Panc1 (cell line): ENCODE data around the gene TMEM52. TPM values are rescaled to one million over a fixed set of nuclear protein-coding genes. Genes with fewer than 3 reads are reported as not detected.

Experiments
- ATAC-seq: fragments of 200-7000 bp; cut with Tn5 transposase; 2 replicates; pipeline ENCODE4 v1.9.1; 2020; ENCODE audit warnings: mild to moderate bottlenecking, moderate library complexity
- BruUV-seq: library from RNA; stranded (reverse); fragments of 400-500 nt; replicated peaks from 2 replicates; lab custom pipeline; 2021; lab: Mats Ljungman, UMichigan
- CTCF ChIA-PET: fragments of 300-600 bp; sonication (Branson Sonifier 250); formaldehyde crosslinking; loops from one replicate; lab custom pipeline; 2022; ENCODE audit warnings: antibody characterized with exemption; lab: Charles Lee
- POLR2A ChIA-PET: fragments of 300-600 bp; sonication (Branson Sonifier 250); formaldehyde crosslinking; loops from one replicate; lab custom pipeline; 2022; ENCODE audit warnings: antibody characterized with exemption; lab: Charles Lee
- DNase-seq: peaks from one replicate; pipeline ENCODE4 v3.0.0-alpha.2; 2010; ENCODE audit warnings: low read depth, low spot score
- H3K27ac ChIP-seq: 2 replicates; pipeline ENCODE4 v1.5.1; 2011; ENCODE audit warnings: mild to moderate bottlenecking, low read length, inconsistent platforms
- H3K27me3 ChIP-seq: fragments of 200-500 bp; sonication (Bioruptor generic); 2 replicates; pipeline ENCODE4 v1.6.0; 2014; ENCODE audit warnings: low read length, inconsistent platforms; ENCODE audit not compliant: control insufficient read depth, insufficient read depth
- H3K36me3 ChIP-seq: fragments of 200-500 bp; sonication (Bioruptor generic); 2 replicates; pipeline ENCODE4 v1.5.1; 2014; ENCODE audit warnings: inconsistent platforms, mild to moderate bottlenecking, low read length, moderate library complexity; ENCODE audit not compliant: control insufficient read depth, insufficient read depth
- H3K4me1 ChIP-seq: 2 replicates; pipeline ENCODE4 v1.5.1; 2011; ENCODE audit warnings: inconsistent platforms, mild to moderate bottlenecking, low read length, moderate library complexity; ENCODE audit not compliant: control insufficient read depth, insufficient read depth
- H3K4me3 ChIP-seq, 2 experiments: 2 replicates each; pipeline ENCODE4 v1.5.1; 2011 to 2012; ENCODE audit warnings: low read depth in 2 of 2, low read length in 2 of 2, mild to moderate bottlenecking in 2 of 2, inconsistent platforms in 1 of 2, moderate library complexity in 1 of 2
- H3K9me3 ChIP-seq: fragments of 200-500 bp; sonication (Bioruptor generic); 2 replicates; pipeline ENCODE4 v1.5.1; 2014; ENCODE audit warnings: low read depth, mild to moderate bottlenecking, inconsistent platforms, low read length, moderate library complexity; ENCODE audit not compliant: control insufficient read depth, insufficient read depth
- CTCF ChIP-seq: fragments of 450-650 bp; IDR thresholded peaks from 2 replicates; pipeline ENCODE4 v1.5.1; 2017; ENCODE audit warnings: mild to moderate bottlenecking
- POLR2AphosphoS5 ChIP-seq: IDR thresholded peaks from 2 replicates; pipeline ENCODE4 v1.6.1; 2012; ENCODE audit warnings: mild to moderate bottlenecking, low read depth, low read length, moderate library complexity
- SIN3A ChIP-seq: IDR thresholded peaks from 2 replicates; pipeline ENCODE4 v1.6.1; 2012; ENCODE audit warnings: low read depth, mild to moderate bottlenecking, low read length, moderate library complexity, borderline replicate concordance; ENCODE audit not compliant: insufficient read depth
- TCF7L2 ChIP-seq: IDR thresholded peaks from 2 replicates; pipeline ENCODE4 v1.6.1; 2011; ENCODE audit warnings: mild to moderate bottlenecking, low read depth, low read length, inconsistent platforms
- in situ Hi-C: cut with HindIII; loops from 2 replicates; pipeline ENCODE4 v1.10.0; 2016; ENCODE audit warnings: low sequenced_read_pairs, low pct_unique_long_range_greater_than_20kb
- intact Hi-C: fragments of 100-400 bp; cut with micrococcal nuclease; formaldehyde crosslinking; loops from one replicate; pipeline ENCODE4 v1.10.0; 2022; ENCODE audit not compliant: unreplicated experiment
- total RNA-seq: library from RNA; stranded (reverse); gene quantifications from one replicate; pipeline ENCODE4 v1.2.1, GENCODE V29; 2021; ENCODE audit not compliant: unreplicated experiment
- TF ChIP-seq, protein P1 (sequence below), 2 experiments: IDR thresholded peaks; 2 replicates each; pipeline ENCODE4 v1.6.1; 2011 to 2012; ENCODE audit warnings: low read depth in 2 of 2, control low read depth in 1 of 2, low read length in 1 of 2, mild to moderate bottlenecking in 1 of 2, moderate library complexity in 1 of 2; ENCODE audit not compliant: insufficient read depth in 1 of 2

TMEM52 gene
- total RNA-seq, 1 experiment from 2014 or later = 2.5 TPM

DNA sequence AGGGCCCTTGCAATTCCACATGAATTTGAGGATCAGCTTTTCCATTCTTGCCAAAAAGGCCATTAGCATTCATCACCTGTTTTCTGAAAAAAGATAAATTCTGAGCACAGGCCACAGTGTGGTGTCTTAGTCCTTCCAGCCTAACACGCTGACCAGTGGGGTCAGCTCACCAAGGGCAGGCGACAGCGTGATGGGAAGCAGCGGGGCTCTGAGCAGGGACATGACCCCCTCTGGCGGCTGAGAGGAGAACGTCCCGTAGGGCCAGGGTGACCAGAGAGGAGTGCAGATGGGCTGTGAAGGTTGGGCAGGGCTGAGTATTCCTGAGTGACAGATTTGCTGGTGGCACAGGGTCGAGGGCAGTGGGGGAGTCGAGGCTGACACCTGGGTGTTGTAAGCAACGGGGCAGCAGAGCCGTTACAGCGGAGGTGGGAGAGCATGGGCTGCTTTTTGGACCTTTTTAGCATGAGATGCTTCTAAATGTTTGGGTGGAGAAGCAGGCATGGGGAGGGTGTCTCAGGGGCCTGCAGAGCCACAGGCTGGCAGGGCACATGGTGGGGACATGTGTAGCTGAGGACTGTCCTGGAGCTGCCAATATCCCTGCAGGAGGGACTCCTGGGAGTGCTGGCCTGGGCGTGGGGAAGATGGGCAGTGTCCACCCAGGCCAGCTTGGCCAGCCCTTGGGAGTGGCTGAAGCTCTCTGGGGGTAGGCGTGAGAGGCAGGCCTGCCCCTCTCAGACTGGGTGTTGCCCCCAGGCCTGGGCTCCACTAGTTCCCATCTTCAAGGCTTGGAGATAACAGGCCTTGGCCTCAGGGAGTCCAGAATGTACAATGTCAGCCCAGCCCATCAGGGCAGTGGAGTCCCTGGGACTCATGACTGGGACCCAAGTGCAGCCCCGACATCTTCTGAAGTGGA, 12.6 kb downstream of the TMEM52 start:
- no peaks in the 10 kb centered on the region for H3K27me3 ChIP-seq
- H3K27ac ChIP-seq = peak overlapping the region; percentile 44; the same call in 1 of the 2 replicates
- H3K4me3 ChIP-seq = no peak overlapping the region
- intact Hi-C loops (no loop called here), in situ Hi-C loops (no loop called here)
- CTCF ChIA-PET = interaction anchor here (0.7 to 1.1 kb wide), 4 partner anchors 11 to 126 kb away, joined by 3 to 9 read pairs (median 4); partner anchors contain the start of gene TMEM52
- peak; percentile 84 for ATAC-seq
- BruUV-seq = no TSS peak
- POLR2A ChIA-PET = interaction anchor here (0.7 kb wide), 1 partner anchor 39 kb away, joined by 3 read pairs; no protein-coding TSS in a partner anchor
- H3K9me3 ChIP-seq = no peaks in the 10 kb centered on the region
- TF ChIP-seq POLR2AphosphoS5 (no peak), CTCF (peak; percentile 98)
- DNase-seq = peak; percentile 72
- H3K4me1 ChIP-seq = peaks cover 25% of the 10 kb centered on the region
- H3K36me3 ChIP-seq = no peaks in the 10 kb centered on the region; the same call in 1 of the 2 replicates

GRCh38 chr1:1903224-1903623, 15.9 kb downstream of the TMEM52 start:
- intact Hi-C loops = no loop called here
- DNase-seq (no peak), ATAC-seq (no peak)
- Histone ChIP-seq H3K36me3 (no peaks in the 10 kb centered on the region), H3K4me1 (peaks cover 16% of the 10 kb centered on the region), H3K27me3 (no peaks in the 10 kb centered on the region), H3K9me3 (no peaks in the 10 kb centered on the region), H3K27ac (no peak overlapping the region), H3K4me3 (no peak overlapping the region)
- ChIA-PET POLR2A (no interaction called here), CTCF (no interaction called here)
- no TSS peak for BruUV-seq
- in situ Hi-C loops = no loop called here
- TF ChIP-seq SIN3A = no peak
- no peak for TF ChIP-seq POLR2AphosphoS5
- no peak for TF ChIP-seq CTCF
- TF ChIP-seq TCF7L2 = no peak

DNA sequence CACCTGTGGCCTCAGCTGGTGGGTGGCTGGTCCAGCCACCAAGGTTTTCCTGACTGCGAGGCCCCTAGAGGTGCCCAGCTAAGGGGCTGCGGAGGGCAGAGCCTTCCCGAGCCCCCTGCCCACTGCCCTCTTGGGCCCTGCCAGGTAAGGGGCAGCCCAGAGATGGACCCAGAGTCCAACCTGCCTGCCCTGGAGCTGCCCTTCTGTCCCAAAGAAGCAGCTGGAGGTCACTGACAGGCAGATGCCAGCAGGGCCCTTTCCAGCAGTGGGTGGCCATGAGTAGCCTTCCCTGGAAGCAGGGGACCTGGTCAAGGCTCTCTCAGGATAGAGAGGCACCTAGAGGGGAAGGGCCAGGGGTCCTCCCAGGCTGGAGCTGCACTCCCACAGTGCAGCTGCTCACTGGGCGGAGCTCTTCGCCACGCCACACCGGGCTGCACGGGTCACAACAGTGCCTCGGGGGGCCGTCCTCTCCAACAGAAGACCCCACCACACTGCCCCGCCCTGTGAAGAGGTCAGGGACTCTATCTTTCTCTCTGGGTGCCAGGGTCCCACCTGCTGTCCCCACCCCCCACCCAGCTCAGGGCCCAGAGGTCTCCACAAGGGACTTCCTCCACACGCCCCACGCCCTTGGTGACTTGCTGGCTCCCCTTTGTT, 17.3 kb downstream of the TMEM52 start:
- H3K9me3 ChIP-seq = no peaks in the 10 kb centered on the region
- DNase-seq (no peak), ATAC-seq (0 out of 2 replicates have a peak, but pooled peaks have one; percentile 10)
- BruUV-seq = no TSS peak
- no peak overlapping the region for H3K4me3 ChIP-seq
- intact Hi-C loops = no loop called here
- no peak overlapping the region for H3K27ac ChIP-seq
- in situ Hi-C loops = no loop called here
- no peaks in the 10 kb centered on the region for H3K27me3 ChIP-seq
- POLR2A ChIA-PET = interaction anchor here (0.9 kb wide), 1 partner anchor 16 kb away, joined by 5 read pairs; no protein-coding TSS in a partner anchor
- H3K4me1 ChIP-seq = peaks cover 9% of the 10 kb centered on the region
- TF ChIP-seq SIN3A (no peak), TCF7L2 (no peak), POLR2AphosphoS5 (no peak), CTCF (no peak)
- TF ChIP-seq, protein P1, sequence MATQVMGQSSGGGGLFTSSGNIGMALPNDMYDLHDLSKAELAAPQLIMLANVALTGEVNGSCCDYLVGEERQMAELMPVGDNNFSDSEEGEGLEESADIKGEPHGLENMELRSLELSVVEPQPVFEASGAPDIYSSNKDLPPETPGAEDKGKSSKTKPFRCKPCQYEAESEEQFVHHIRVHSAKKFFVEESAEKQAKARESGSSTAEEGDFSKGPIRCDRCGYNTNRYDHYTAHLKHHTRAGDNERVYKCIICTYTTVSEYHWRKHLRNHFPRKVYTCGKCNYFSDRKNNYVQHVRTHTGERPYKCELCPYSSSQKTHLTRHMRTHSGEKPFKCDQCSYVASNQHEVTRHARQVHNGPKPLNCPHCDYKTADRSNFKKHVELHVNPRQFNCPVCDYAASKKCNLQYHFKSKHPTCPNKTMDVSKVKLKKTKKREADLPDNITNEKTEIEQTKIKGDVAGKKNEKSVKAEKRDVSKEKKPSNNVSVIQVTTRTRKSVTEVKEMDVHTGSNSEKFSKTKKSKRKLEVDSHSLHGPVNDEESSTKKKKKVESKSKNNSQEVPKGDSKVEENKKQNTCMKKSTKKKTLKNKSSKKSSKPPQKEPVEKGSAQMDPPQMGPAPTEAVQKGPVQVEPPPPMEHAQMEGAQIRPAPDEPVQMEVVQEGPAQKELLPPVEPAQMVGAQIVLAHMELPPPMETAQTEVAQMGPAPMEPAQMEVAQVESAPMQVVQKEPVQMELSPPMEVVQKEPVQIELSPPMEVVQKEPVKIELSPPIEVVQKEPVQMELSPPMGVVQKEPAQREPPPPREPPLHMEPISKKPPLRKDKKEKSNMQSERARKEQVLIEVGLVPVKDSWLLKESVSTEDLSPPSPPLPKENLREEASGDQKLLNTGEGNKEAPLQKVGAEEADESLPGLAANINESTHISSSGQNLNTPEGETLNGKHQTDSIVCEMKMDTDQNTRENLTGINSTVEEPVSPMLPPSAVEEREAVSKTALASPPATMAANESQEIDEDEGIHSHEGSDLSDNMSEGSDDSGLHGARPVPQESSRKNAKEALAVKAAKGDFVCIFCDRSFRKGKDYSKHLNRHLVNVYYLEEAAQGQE (IDR thresholded peaks at IDR 0.05; ENCODE audit: insufficient read depth in 1 of 2, low read depth in 2 of 2, low read length in 1 of 2) = no peak
- H3K36me3 ChIP-seq = no peaks in the 10 kb centered on the region
- CTCF ChIA-PET = interaction anchor here (0.5 kb wide), 1 partner anchor 191 kb away, joined by 7 read pairs; no protein-coding TSS in a partner anchor
